K562 (cell line): ENCODE results near the gene RAB39B. TPM values are rescaled to one million over a fixed set of nuclear protein-coding genes. Genes with fewer than 3 reads are reported as not detected.

Experiments used
- CTBP1 ChIP-seq: fragments of 450-650 bp; IDR thresholded peaks from 2 replicates; pipeline ENCODE4 v1.6.1; 2016; ENCODE audit warnings: borderline replicate concordance
- ERF ChIP-seq: fragments of 450-650 bp; formaldehyde crosslinking; IDR thresholded peaks from 2 replicates; pipeline ENCODE4 v1.4.0; 2020; ENCODE audit warnings: mild to moderate bottlenecking, mixed read lengths
- HOXB6 ChIP-seq: fragments of 250-450 bp; sonication (Bioruptor Pico); IDR thresholded peaks from 2 replicates; pipeline ENCODE4 v1.5.1; 2022; ENCODE audit warnings: mild to moderate bottlenecking, borderline replicate concordance
- KDM1A ChIP-seq, 2 experiments: fragments of 450-650 bp; IDR thresholded peaks; 2 replicates each; pipeline ENCODE4 v1.6.1; 2016; ENCODE audit warnings: mild to moderate bottlenecking in 2 of 2
- MECOM ChIP-seq: fragments of 250-450 bp; sonication (Bioruptor Pico); IDR thresholded peaks from 2 replicates; pipeline ENCODE4 v1.8.0; 2022; ENCODE audit warnings: inconsistent platforms
- MYNN ChIP-seq, 2 experiments: sonication (generic); formaldehyde crosslinking in 1 of 2; IDR thresholded peaks; 2 replicates each; pipeline versions ENCODE4 v1.5.0 to v1.6.1; 2016 to 2020; ENCODE audit warnings: antibody characterized with exemption in 1 of 2, missing genetic modification reagents in 1 of 2
- NUFIP1 ChIP-seq: fragments of 450-650 bp; IDR thresholded peaks from 2 replicates; pipeline ENCODE4 v1.6.1; 2018; ENCODE audit not compliant: partially characterized antibody
- PHB2 ChIP-seq: fragments of 450-650 bp; IDR thresholded peaks from 2 replicates; pipeline ENCODE4 v1.6.1; 2017; ENCODE audit warnings: low read depth
- SRF ChIP-seq, 2 experiments: fragments of 250-450, 450-650 bp in 1 of 2; sonication (Bioruptor Pico) in 1 of 2; sonication (generic) in 1 of 2; formaldehyde crosslinking; IDR thresholded peaks; 2 replicates each; pipeline versions ENCODE4 v1.5.0 to v1.5.1; 2020 to 2022; ENCODE audit warnings: mild to moderate bottlenecking in 1 of 2, missing genetic modification reagents in 1 of 2
- ZNF79 ChIP-seq: fragments of 250-450 bp; sonication (Bioruptor Pico); IDR thresholded peaks from 2 replicates; pipeline ENCODE4 v1.4.0; 2020; ENCODE audit warnings: low read depth, mild to moderate bottlenecking, moderate library complexity
- polyA plus RNA-seq, 8 experiments: library from polyadenylated mRNA; depleted of rRNA in 4 of 8; stranded (reverse) in 5 of 8; unstranded in 3 of 8; fragments of >200 nt; fragmentation: Nextera tagmentation in 2 of 8; fragmentation: Illumina TruSeq in 1 of 8; extraction: Ambion mirVana in 2 of 8; extraction: Trizol in 1 of 8; gene quantifications; 2 replicates each; pipeline versions ENCODE4 v1.2.1 to v1.2.3, GENCODE V29; 2011 to 2014; ENCODE audit warnings: inconsistent platforms in 1 of 8, missing spikeins in 1 of 8
- total RNA-seq, 7 experiments: library from RNA; depleted of rRNA in 6 of 7; stranded (reverse); fragments of >200 nt in 6 of 7; fragmentation: Illumina TruSeq in 2 of 7; extraction: Trizol in 2 of 7; gene quantifications; 2 replicates each; pipeline versions ENCODE4 v1.2.1 to v1.2.3, GENCODE V29; 2011 to 2021; ENCODE audit warnings: low replicate concordance in 1 of 7
- TF ChIP-seq, protein P1 (sequence below): sonication (generic); formaldehyde crosslinking; IDR thresholded peaks from 2 replicates; pipeline ENCODE4 v1.8.0; 2022; ENCODE audit warnings: mild to moderate bottlenecking, missing genetic modification reagents
- TF ChIP-seq, protein P2 (sequence below): sonication (generic); IDR thresholded peaks from 2 replicates; pipeline ENCODE4 v1.6.1; 2016
- TF ChIP-seq, protein P3 (sequence below): sonication (generic); formaldehyde crosslinking; IDR thresholded peaks from 2 replicates; pipeline ENCODE4 v1.8.0; 2022; ENCODE audit warnings: mild to moderate bottlenecking, missing genetic modification reagents
- TF ChIP-seq, protein P4 (sequence below): fragments of 450-650 bp; IDR thresholded peaks from 2 replicates; pipeline ENCODE4 v1.6.1; 2016; ENCODE audit warnings: mild to moderate bottlenecking
- TF ChIP-seq, protein P5 (sequence below), 2 experiments: fragments of 450-650 bp in 1 of 2; IDR thresholded peaks; 2 replicates each; pipeline ENCODE4 v1.6.1; 2011 to 2017; ENCODE audit warnings: low read depth in 2 of 2, antibody characterized with exemption in 1 of 2, borderline replicate concordance in 1 of 2, low read length in 1 of 2, mild to moderate bottlenecking in 1 of 2, mixed read lengths in 1 of 2; ENCODE audit not compliant: control insufficient read depth in 1 of 2

Gene RAB39B
- total and polyA plus RNA-seq, 9 of the 15 experiments (the other 6 are each of a cell fraction or from before 2014, with no cell fraction given): 0.04 to 0.07 (median 0.04) TPM; not detected in 6

DNA sequence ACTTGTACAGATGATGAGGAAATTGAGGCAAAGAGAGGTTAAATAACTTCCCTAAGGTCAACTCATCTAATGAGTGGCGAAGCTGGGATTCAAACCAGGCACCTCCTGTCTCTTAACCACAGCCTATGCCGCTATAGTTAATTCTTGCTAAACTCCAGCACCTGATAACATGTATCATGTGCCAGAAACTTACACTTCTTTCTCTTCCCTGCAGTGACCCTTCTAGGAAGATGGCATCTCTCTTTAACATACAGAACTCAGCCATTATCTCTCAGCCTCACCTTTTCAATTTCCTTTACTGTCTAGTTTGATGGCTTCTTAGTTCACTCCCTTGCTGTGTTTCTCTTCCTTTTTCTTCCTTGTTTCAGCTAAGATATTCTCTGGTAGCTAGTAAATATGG is 45.5 kb downstream of the RAB39B start (continued):
- TF ChIP-seq, protein P1, sequence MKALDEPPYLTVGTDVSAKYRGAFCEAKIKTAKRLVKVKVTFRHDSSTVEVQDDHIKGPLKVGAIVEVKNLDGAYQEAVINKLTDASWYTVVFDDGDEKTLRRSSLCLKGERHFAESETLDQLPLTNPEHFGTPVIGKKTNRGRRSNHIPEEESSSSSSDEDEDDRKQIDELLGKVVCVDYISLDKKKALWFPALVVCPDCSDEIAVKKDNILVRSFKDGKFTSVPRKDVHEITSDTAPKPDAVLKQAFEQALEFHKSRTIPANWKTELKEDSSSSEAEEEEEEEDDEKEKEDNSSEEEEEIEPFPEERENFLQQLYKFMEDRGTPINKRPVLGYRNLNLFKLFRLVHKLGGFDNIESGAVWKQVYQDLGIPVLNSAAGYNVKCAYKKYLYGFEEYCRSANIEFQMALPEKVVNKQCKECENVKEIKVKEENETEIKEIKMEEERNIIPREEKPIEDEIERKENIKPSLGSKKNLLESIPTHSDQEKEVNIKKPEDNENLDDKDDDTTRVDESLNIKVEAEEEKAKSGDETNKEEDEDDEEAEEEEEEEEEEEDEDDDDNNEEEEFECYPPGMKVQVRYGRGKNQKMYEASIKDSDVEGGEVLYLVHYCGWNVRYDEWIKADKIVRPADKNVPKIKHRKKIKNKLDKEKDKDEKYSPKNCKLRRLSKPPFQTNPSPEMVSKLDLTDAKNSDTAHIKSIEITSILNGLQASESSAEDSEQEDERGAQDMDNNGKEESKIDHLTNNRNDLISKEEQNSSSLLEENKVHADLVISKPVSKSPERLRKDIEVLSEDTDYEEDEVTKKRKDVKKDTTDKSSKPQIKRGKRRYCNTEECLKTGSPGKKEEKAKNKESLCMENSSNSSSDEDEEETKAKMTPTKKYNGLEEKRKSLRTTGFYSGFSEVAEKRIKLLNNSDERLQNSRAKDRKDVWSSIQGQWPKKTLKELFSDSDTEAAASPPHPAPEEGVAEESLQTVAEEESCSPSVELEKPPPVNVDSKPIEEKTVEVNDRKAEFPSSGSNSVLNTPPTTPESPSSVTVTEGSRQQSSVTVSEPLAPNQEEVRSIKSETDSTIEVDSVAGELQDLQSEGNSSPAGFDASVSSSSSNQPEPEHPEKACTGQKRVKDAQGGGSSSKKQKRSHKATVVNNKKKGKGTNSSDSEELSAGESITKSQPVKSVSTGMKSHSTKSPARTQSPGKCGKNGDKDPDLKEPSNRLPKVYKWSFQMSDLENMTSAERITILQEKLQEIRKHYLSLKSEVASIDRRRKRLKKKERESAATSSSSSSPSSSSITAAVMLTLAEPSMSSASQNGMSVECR (CRISPR knock-in tag): no peak
- peak; percentile 34; the same call in 1 of the 2 replicates for TF ChIP-seq CTBP1
- TF ChIP-seq, protein P2, sequence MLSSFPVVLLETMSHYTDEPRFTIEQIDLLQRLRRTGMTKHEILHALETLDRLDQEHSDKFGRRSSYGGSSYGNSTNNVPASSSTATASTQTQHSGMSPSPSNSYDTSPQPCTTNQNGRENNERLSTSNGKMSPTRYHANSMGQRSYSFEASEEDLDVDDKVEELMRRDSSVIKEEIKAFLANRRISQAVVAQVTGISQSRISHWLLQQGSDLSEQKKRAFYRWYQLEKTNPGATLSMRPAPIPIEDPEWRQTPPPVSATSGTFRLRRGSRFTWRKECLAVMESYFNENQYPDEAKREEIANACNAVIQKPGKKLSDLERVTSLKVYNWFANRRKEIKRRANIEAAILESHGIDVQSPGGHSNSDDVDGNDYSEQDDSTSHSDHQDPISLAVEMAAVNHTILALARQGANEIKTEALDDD: peak; percentile 70; the same call in 1 of the 2 replicates
- TF ChIP-seq, protein P3, sequence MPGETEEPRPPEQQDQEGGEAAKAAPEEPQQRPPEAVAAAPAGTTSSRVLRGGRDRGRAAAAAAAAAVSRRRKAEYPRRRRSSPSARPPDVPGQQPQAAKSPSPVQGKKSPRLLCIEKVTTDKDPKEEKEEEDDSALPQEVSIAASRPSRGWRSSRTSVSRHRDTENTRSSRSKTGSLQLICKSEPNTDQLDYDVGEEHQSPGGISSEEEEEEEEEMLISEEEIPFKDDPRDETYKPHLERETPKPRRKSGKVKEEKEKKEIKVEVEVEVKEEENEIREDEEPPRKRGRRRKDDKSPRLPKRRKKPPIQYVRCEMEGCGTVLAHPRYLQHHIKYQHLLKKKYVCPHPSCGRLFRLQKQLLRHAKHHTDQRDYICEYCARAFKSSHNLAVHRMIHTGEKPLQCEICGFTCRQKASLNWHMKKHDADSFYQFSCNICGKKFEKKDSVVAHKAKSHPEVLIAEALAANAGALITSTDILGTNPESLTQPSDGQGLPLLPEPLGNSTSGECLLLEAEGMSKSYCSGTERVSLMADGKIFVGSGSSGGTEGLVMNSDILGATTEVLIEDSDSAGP (CRISPR knock-in tag): no peak
- no peak for TF ChIP-seq ERF (CRISPR knock-in tag)
- TF ChIP-seq KDM1A (IDR thresholded peaks at IDR 0.05): peak; percentile 75 to 85
- TF ChIP-seq NUFIP1: no peak
- no peak for TF ChIP-seq SRF (CRISPR knock-in tag; IDR thresholded peaks at IDR 0.05)
- no peak for TF ChIP-seq ZNF79
- 0 out of 2 replicates have a peak, but pooled peaks have one; percentile 33 for TF ChIP-seq MECOM (CRISPR knock-in tag)
- TF ChIP-seq PHB2: no peak
- TF ChIP-seq, protein P4, sequence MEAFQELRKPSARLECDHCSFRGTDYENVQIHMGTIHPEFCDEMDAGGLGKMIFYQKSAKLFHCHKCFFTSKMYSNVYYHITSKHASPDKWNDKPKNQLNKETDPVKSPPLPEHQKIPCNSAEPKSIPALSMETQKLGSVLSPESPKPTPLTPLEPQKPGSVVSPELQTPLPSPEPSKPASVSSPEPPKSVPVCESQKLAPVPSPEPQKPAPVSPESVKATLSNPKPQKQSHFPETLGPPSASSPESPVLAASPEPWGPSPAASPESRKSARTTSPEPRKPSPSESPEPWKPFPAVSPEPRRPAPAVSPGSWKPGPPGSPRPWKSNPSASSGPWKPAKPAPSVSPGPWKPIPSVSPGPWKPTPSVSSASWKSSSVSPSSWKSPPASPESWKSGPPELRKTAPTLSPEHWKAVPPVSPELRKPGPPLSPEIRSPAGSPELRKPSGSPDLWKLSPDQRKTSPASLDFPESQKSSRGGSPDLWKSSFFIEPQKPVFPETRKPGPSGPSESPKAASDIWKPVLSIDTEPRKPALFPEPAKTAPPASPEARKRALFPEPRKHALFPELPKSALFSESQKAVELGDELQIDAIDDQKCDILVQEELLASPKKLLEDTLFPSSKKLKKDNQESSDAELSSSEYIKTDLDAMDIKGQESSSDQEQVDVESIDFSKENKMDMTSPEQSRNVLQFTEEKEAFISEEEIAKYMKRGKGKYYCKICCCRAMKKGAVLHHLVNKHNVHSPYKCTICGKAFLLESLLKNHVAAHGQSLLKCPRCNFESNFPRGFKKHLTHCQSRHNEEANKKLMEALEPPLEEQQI: 0 out of 2 replicates have a peak, but pooled peaks have one; percentile 31
- TF ChIP-seq HOXB6 (CRISPR knock-in tag): no peak
- TF ChIP-seq, protein P5, sequence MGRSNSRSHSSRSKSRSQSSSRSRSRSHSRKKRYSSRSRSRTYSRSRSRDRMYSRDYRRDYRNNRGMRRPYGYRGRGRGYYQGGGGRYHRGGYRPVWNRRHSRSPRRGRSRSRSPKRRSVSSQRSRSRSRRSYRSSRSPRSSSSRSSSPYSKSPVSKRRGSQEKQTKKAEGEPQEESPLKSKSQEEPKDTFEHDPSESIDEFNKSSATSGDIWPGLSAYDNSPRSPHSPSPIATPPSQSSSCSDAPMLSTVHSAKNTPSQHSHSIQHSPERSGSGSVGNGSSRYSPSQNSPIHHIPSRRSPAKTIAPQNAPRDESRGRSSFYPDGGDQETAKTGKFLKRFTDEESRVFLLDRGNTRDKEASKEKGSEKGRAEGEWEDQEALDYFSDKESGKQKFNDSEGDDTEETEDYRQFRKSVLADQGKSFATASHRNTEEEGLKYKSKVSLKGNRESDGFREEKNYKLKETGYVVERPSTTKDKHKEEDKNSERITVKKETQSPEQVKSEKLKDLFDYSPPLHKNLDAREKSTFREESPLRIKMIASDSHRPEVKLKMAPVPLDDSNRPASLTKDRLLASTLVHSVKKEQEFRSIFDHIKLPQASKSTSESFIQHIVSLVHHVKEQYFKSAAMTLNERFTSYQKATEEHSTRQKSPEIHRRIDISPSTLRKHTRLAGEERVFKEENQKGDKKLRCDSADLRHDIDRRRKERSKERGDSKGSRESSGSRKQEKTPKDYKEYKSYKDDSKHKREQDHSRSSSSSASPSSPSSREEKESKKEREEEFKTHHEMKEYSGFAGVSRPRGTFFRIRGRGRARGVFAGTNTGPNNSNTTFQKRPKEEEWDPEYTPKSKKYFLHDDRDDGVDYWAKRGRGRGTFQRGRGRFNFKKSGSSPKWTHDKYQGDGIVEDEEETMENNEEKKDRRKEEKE (IDR thresholded peaks at IDR 0.05; ENCODE audit: borderline replicate concordance in 1 of 2, control insufficient read depth in 1 of 2, low read depth in 2 of 2, low read length in 1 of 2): no peak
- TF ChIP-seq MYNN (IDR thresholded peaks at IDR 0.05): 0 out of 2 replicates have a peak, but pooled peaks have one; percentile 45
- TF ChIP-seq MYNN (CRISPR knock-in tag; IDR thresholded peaks at IDR 0.05): no peak
